ENCODE measurements around the gene ATPAF1. TPM values are rescaled to one million over a fixed set of nuclear protein-coding genes. Genes with fewer than 3 reads are reported as not detected.

The ATPAF1 gene
- polyA plus RNA-seq, 2 of the 4 experiments (the other 2 are of a cell fraction) = 28.9 to 63.7 TPM

GRCh38 chr1:46596846-46597245 lies 71.3 kb downstream of the ATPAF1 start:
- H3K4me2 ChIP-seq = no peak overlapping the region
- no peak overlapping the region for H3K4me3 ChIP-seq
- ChIA-PET CTCF (interaction anchor here (0.7 to 1.6 kb wide), 2 partner anchors 10 to 48 kb away, joined by 3 read pairs; no protein-coding TSS in a partner anchor), POLR2A (no interaction called here)
- FAIRE-seq (no peak), DNase-seq (ENCODE audit: low read depth in 1 of 2, low spot score in 1 of 2) (no peak), ATAC-seq (no peak)
- WGBS (ENCODE audit: missing lambda C conversion rate) = 94% methylated on average over 3 of the region's 3 CpGs
- TF ChIP-seq POLR2AphosphoS2 (conservative IDR thresholded peaks at IDR 0.05; ENCODE audit: low read length) (no peak), REST (IDR thresholded peaks at IDR 0.05) (no peak), FOSB (CRISPR knock-in tag; IDR thresholded peaks at IDR 0.05) (no peak), TP53 (CRISPR knock-in tag; IDR thresholded peaks at IDR 0.05) (no peak), CBX8 (IDR thresholded peaks at IDR 0.05) (no peak), HOXB13 (CRISPR knock-in tag; IDR thresholded peaks at IDR 0.05; ENCODE audit: low read depth) (no peak), RNF2 (IDR thresholded peaks at IDR 0.05; ENCODE audit: borderline replicate concordance, low read depth) (no peak), CBX2 (IDR thresholded peaks at IDR 0.05; ENCODE audit: borderline replicate concordance, low read depth) (no peak), HEYL (CRISPR knock-in tag; IDR thresholded peaks at IDR 0.05) (no peak), ZC3H11A (IDR thresholded peaks at IDR 0.05) (no peak), JUN (IDR thresholded peaks at IDR 0.05) (no peak), HOXB5 (CRISPR knock-in tag; IDR thresholded peaks at IDR 0.05) (no peak), PHF8 (IDR thresholded peaks at IDR 0.05; ENCODE audit: borderline replicate concordance, low read depth) (no peak)
- H3K9me3 ChIP-seq = no peaks in the 10 kb centered on the region
- no peak overlapping the region for H3K27ac ChIP-seq
- no peaks in the 10 kb centered on the region for H3K4me1 ChIP-seq

- Histone ChIP-seq H3K27ac (no peak overlapping the region), H3K4me3 (no peak overlapping the region), H3K4me1 (no peaks in the 10 kb centered on the region), H3K4me2 (no peak overlapping the region), H3K9me3 (no peaks in the 10 kb centered on the region)
- TF ChIP-seq JUNB (IDR thresholded peaks at IDR 0.05) (no peak), MYC (IDR thresholded peaks at IDR 0.05; ENCODE audit: borderline replicate concordance, low read length) (no peak), BCL3 (IDR thresholded peaks at IDR 0.05) (no peak), MAZ (IDR thresholded peaks at IDR 0.05; ENCODE audit: borderline replicate concordance, low read depth, low read length) (no peak), RARB (CRISPR knock-in tag; IDR thresholded peaks at IDR 0.05) (no peak), RCOR1 (IDR thresholded peaks at IDR 0.05; ENCODE audit: low read depth, low read length) (no peak), PHF8 (IDR thresholded peaks at IDR 0.05; ENCODE audit: borderline replicate concordance, low read depth) (no peak), ESRRA (IDR thresholded peaks at IDR 0.05; ENCODE audit: borderline replicate concordance, low read length) (no peak), TP53 (CRISPR knock-in tag; IDR thresholded peaks at IDR 0.05) (no peak), HEYL (CRISPR knock-in tag; IDR thresholded peaks at IDR 0.05) (no peak), CBX2 (IDR thresholded peaks at IDR 0.05; ENCODE audit: borderline replicate concordance, low read depth) (no peak), MAX (IDR thresholded peaks at IDR 0.05) (no peak), CBX8 (IDR thresholded peaks at IDR 0.05) (no peak), BHLHE40 (IDR thresholded peaks at IDR 0.05; ENCODE audit: low read depth, low read length) (no peak), KDM1A (IDR thresholded peaks at IDR 0.05; ENCODE audit: low read depth) (no peak), HOXB13 (CRISPR knock-in tag; IDR thresholded peaks at IDR 0.05; ENCODE audit: low read depth) (no peak)
- TF ChIP-seq, protein P1, sequence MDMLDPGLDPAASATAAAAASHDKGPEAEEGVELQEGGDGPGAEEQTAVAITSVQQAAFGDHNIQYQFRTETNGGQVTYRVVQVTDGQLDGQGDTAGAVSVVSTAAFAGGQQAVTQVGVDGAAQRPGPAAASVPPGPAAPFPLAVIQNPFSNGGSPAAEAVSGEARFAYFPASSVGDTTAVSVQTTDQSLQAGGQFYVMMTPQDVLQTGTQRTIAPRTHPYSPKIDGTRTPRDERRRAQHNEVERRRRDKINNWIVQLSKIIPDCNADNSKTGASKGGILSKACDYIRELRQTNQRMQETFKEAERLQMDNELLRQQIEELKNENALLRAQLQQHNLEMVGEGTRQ (IDR thresholded peaks at IDR 0.05) = no peak
- ChIA-PET CTCF (interaction anchor here (1.6 kb wide), 1 partner anchor 47 kb away, joined by 3 read pairs; no protein-coding TSS in a partner anchor), POLR2A (interaction anchor here (1.2 kb wide), 1 partner anchor 8 kb away, joined by 5 read pairs; the partner anchor contains the start of gene MKNK1)
- ATAC-seq (no peak), DNase-seq (ENCODE audit: low read depth in 1 of 2, low spot score in 1 of 2) (no peak), FAIRE-seq (no peak)
- WGBS (ENCODE audit: missing lambda C conversion rate) = 100% methylated on average over 1 of the region's 1 CpG
Measured at GRCh38 chr1:46596036-46596435, 72.1 kb downstream of the ATPAF1 start.
